ENCODE results near the gene SFXN5. TPM values are rescaled to one million over a fixed set of nuclear protein-coding genes. Genes with fewer than 3 reads are reported as not detected.

The SFXN5 gene
- total RNA-seq, 1 donor from 2014 or later: 21.8 TPM

DNA sequence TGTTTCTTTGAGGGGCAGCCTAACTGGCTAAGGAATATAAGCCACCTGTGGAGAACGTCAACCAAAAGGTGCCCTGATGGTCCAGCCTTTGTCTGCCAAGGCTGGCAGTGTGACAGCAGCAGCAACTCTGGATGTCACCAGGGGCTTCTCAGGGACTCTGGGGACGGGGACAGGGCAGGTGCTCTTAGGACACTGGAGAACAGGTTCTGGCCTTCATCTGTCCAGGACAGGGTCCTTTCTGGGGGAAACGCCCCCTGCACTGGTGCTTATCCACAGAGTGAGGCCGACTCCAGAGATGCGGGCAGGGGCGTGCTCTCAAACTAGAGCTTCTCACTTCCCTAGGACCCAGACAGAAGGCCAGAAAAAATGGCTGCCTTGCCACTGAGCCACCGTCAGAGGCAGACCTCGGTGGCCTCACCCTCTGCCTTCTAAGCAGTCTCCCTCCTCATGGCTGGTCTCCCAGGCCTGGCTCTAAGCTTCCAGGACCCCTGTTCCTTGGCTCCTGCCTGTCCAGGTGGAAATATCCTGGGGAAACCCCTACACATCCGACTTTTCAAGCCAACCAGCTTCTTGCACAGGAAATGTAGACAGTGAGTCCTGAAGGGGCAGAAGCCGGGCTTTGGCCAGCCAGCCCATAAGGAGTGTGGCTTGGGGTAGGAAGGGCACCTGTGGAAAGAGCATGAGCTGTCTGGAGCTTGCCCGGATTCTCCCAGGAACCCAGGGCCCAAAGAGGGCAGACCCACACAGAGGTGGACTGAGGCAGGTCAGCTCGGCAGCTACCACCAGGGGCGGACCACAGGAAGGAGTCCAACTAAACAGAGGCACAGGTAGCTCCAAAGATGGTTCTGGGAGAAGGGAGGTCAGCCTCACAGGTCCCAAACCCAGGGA is 11.3 kb upstream of the SFXN5 start:
- no peaks in the 10 kb centered on the region for H3K36me3 Mint-ChIP-seq (ENCODE audit: low read depth)
- H3K4me3 Mint-ChIP-seq: no peak overlapping the region
- no peaks in the 10 kb centered on the region for H3K27me3 Mint-ChIP-seq (ENCODE audit: low read depth)
- H3K27ac Mint-ChIP-seq (ENCODE audit: unreplicated experiment): no peak overlapping the region
- no peak for DNase-seq (ENCODE audit: low read depth, low spot score)
- no peaks in the 10 kb centered on the region for H3K9me3 Mint-ChIP-seq
- peaks cover 7% of the 10 kb centered on the region for H3K4me1 Mint-ChIP-seq
- TF ChIP-seq, protein P1, sequence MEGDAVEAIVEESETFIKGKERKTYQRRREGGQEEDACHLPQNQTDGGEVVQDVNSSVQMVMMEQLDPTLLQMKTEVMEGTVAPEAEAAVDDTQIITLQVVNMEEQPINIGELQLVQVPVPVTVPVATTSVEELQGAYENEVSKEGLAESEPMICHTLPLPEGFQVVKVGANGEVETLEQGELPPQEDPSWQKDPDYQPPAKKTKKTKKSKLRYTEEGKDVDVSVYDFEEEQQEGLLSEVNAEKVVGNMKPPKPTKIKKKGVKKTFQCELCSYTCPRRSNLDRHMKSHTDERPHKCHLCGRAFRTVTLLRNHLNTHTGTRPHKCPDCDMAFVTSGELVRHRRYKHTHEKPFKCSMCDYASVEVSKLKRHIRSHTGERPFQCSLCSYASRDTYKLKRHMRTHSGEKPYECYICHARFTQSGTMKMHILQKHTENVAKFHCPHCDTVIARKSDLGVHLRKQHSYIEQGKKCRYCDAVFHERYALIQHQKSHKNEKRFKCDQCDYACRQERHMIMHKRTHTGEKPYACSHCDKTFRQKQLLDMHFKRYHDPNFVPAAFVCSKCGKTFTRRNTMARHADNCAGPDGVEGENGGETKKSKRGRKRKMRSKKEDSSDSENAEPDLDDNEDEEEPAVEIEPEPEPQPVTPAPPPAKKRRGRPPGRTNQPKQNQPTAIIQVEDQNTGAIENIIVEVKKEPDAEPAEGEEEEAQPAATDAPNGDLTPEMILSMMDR (conservative IDR thresholded peaks at IDR 0.05): no peak

- no peak overlapping the region for H3K4me3 Mint-ChIP-seq
- DNase-seq (ENCODE audit: low read depth, low spot score): no peak
- H3K9me3 Mint-ChIP-seq: no peaks in the 10 kb centered on the region
- no peak overlapping the region for H3K27ac Mint-ChIP-seq (ENCODE audit: unreplicated experiment)
- TF ChIP-seq, protein P1 (conservative IDR thresholded peaks at IDR 0.05): no peak
- H3K27me3 Mint-ChIP-seq (ENCODE audit: low read depth): no peaks in the 10 kb centered on the region
- H3K36me3 Mint-ChIP-seq (ENCODE audit: low read depth): no peaks in the 10 kb centered on the region
- peaks cover 7% of the 10 kb centered on the region for H3K4me1 Mint-ChIP-seq
Measured at GRCh38 chr2:73081181-73081671, 9.7 kb upstream of the SFXN5 start.

DNA sequence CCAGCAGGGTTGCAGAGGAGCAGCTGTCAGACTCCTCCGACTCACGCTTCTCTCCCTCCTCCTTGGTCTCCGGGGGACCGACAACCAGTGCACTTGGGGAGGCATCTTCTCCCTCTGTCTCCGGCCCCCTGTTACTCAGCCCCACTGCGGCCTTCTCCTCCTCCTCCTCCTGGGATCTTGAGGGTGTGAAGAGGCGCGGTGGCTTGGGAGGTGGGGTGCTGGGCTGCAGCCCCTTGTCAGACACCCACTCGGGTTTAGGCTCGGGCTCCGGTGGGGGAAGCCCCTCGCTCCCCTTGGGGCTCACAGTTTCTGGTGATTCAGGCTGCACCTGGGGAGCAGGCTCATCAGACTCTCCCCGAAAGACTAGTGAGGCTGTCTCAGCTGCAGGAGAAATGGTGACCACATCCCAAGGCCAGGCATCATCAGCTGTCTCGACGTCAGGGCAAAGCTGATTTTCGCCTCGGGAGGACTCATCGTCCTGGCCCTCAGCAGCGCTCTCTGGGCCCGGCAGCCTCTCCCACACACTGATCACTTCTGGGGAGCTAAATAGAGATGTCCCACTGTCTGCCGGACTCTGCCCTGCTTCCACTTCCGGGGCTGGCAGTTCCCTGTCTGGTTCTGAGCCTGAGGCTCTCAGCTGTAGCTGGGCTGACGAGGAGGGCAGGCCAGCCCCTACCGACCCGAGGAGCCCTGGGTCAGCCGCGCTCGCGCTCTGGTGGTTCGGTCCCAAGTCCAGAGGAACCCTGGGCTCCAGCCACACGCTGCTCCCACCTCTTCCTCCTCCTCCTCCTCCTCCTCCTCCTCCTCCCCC is 9.0 kb upstream of the SFXN5 start:
- no peaks in the 10 kb centered on the region for H3K9me3 Mint-ChIP-seq
- peaks cover 2% of the 10 kb centered on the region for H3K4me1 Mint-ChIP-seq
- H3K4me3 Mint-ChIP-seq: no peak overlapping the region
- no peak for DNase-seq (ENCODE audit: low read depth, low spot score)
- no peaks in the 10 kb centered on the region for H3K27me3 Mint-ChIP-seq (ENCODE audit: low read depth)
- TF ChIP-seq, protein P1 (conservative IDR thresholded peaks at IDR 0.05): no peak
- H3K36me3 Mint-ChIP-seq (ENCODE audit: low read depth): no peaks in the 10 kb centered on the region
- H3K27ac Mint-ChIP-seq (ENCODE audit: unreplicated experiment): no peak overlapping the region

DNA sequence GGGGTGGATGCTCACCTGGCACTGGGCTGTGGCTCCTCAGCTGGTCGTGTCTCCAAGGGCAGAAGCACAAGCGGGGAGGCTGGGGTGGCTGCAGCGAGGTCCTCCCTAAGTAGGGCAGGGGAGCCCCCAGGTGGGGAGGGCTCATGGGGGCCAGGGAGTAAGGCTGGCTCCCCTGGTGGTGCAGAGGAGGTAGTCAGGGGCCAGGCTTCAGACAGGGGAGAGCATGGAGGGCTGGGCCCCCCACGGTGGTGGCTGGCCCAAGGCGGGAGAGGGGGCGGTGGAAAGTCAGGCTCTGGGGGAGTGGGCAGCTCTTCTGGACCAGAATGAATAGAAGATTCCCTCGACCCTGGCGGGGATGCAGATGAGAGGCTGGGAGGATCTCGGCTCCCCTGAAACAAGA is 8.1 kb upstream of the SFXN5 start:
- Mint-ChIP-seq H3K4me1 (no peaks in the 10 kb centered on the region), H3K4me3 (no peak overlapping the region), H3K27ac (ENCODE audit: unreplicated experiment) (no peak overlapping the region), H3K27me3 (ENCODE audit: low read depth) (no peaks in the 10 kb centered on the region), H3K9me3 (no peaks in the 10 kb centered on the region), H3K36me3 (ENCODE audit: low read depth) (no peaks in the 10 kb centered on the region)
- no peak for DNase-seq (ENCODE audit: low read depth, low spot score)
- TF ChIP-seq, protein P1 (conservative IDR thresholded peaks at IDR 0.05): no peak

GRCh38 chr2:73078457-73079411 is 7.2 kb upstream of the SFXN5 start:
- TF ChIP-seq, protein P1 (conservative IDR thresholded peaks at IDR 0.05): no peak
- Mint-ChIP-seq H3K36me3 (ENCODE audit: low read depth) (no peaks in the 10 kb centered on the region), H3K27me3 (ENCODE audit: low read depth) (no peaks in the 10 kb centered on the region), H3K4me1 (no peaks in the 10 kb centered on the region), H3K9me3 (no peaks in the 10 kb centered on the region), H3K27ac (ENCODE audit: unreplicated experiment) (peak overlapping the region; percentile 37), H3K4me3 (no peak overlapping the region)
- DNase-seq (ENCODE audit: low read depth, low spot score): no peak

Data from neural crest cell (in vitro differentiated cells).